Anterior cingulate cortex (tissue), 58 donors: ENCODE measurements around the gene TRIM39.
"Not testable (repeated sequence)": the region's sequence is repeated elsewhere in the genome, so short reads cannot be mapped to it uniquely, and the experiment has no call there.

ENCODE experiments used
- DNase-seq, 58 donors: peaks; one replicate each; lab custom pipeline; 2025; lab: John Stamatoyannopoulos, UW

The TRIM39 gene

DNA sequence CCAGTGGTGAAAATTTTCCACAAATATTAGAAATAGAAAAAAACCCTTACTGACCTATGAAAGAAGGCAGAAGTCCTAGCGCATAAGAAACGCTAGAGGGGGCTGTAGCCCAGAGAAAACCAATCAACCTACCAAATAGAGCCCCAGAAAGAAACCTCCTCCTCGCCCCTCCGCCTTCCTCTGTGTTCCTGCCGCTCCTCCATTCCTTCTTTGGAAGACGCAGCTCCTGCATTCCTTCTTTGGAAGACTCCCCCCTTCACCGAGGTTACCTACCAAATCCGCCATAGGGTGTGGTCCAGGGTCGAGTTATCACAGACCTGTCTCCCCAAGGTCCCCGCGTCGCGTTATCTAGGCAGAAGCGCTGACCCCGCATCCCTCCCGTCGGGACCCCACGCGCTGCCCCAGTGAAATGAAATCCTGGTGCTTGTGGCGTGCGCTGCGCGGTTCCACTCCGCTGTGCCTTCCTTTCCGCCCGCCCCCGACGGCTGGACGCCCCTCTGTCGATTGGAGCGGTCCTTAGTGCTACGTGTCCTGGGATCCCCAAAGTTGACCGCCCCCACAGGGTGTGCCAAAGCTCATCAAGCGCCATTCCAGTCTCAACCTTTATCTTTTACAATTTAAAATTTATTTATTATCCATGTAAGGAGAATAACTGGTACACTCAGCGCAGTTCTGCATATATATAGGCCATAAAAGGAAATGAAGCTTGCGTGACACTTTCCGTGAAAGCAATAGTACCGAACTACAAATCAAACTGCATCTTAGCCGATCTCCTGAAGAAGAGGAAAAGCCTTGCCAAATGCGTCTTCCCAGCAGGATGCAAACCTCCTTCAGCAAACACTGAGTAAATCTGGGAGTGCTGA, 31.2 kb downstream of the TRIM39 start:
- DNase-seq: peak in 52 of 58 donors; percentile 2 to 77 (median 40)

DNA sequence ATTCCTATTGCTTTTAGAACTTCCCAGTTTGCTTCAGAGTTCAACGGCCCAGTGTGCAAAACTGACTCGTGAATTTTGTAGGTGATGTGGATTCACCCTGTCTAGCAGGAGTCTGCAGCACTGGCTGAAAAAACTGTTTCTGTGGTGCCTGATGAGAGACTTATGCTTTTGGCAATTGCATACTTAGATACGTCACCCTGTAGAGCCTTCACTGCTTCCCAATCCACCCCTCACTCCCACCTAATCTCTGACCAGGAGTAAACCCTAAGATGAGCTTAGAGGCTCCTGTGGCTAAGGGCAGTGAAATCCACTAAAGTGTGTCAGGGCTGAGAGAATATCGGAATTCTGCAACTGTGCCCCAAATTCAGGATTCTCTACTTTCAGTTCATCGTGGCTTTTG, 32.5 kb downstream of the TRIM39 start:
- no peak for DNase-seq

DNA sequence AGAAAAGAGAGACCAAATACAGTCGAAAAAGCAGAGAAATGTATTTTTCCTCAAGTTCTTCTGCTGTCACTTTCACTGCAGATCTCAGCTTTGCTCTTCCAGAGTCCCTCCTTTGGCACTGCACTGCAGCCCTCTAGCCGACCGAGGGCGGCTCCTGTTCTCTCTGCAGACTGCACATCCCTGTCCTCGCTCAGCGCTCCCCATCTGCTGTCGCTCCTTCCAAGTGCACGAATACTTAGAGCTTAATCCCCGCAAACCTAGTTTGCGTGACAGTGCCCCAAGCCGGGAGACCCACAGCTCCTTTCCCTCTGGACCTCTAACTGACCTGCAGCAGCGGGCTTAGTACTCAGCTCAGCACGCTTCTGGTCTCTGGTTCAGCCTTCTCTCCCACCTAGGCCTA, 33.4 kb downstream of the TRIM39 start:
- DNase-seq: no peak

DNA sequence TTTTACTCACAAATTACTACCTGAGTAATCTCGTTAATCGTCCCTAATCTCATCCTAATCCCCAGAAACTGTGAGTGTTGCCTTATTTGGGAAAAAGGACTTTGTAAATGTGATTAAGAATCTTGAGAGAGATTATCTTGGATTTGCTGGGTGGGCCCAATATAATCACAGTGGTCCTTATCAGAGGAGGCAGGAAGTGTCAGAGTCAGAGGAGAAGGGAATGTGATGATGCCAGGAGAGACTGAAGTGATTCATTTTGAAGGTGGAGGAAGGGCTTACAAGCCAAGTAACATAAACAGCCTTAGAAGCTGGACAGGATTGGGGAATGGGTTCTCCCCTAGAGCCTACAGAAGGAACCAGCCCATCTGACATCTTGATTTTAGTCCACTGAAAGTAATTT, 34.9 kb downstream of the TRIM39 start:
- DNase-seq: no peak

DNA sequence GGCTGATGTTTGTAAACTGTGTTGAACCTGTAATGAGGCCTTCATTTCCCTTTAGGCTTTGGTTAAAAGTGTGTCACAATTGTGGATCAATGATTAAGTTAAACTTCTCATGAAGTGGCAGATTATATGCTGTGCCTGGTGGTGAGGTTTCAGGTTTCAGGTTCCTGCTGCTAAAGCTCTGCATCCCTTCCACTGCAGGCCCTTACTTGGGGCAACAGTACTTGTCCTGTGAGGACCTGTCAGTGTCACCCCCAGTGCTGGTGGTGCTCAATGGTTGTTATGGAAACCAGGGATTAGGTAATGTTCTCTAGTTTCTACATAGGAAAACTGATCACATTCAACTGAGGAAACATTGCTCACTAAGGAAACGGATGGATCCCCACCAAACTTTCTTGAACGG, 36.7 kb downstream of the TRIM39 start:
- no peak for DNase-seq

DNA sequence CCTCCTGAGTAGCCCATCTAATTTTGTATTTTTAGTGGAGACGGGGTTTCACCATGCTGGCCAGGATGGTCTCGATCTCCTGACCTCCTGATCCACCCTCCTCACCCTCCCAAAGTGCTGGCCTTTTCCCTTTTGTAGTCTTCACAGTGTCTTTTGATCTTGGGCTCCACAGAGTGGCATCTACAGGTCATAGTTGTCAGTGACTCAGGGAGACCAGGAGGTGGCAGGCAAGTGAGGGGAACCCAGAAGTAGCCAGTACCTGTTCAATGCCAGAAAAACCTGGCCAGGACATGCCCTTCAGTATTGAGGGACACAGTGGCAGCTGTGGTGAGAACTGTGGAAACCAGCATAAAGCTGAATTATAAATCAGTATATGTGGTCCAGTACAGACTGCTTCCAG, 37.9 kb downstream of the TRIM39 start:
- DNase-seq: no peak

DNA sequence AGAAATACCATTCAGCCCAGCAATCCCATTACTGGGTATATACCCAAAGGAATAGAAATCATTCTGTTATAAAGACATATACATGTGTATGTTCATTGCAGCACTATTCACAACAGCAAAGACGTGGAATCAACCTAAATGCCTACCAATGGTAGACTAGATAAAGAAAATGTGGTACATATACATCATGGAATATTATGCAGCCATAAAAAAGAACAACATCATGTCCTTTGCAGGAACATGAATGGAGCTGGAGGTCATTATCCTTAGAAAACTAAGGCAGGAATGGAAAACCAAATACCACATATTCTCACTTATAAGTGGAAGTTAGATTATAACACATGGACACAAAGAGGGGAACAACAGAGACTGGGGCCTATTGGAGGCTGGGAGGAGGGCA, 42.6 kb downstream of the TRIM39 start:
- DNase-seq: not testable (repeated sequence)

DNA sequence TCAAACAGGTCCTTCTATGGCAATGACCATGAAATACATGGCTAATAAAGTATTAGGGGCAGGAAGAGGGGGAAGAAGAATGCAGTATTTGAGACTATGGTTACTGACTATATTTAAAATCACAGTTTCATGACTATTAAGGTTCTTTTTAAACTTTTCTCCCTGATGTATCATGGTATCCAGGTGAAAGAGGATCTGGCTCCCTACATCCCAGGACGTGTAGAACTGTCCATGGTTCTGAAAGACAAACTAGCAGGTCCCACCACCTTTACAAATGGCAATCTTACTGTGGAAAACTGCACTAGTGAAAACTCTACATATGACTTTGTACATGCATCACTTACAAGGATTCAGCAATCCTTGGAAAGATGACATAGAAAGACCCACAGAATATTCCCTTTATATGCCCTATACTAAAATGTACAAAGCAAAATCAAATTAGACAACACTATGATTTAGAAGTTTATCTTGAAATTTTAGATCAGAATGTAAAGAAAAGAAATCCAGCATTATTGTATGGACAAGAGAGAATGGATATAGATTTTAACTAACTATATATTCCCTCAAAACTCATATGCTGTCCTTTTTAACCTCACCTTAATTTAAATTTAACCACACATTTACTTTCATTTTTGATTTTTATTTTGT, 51.7 kb downstream of the TRIM39 start:
- DNase-seq: no peak

DNA sequence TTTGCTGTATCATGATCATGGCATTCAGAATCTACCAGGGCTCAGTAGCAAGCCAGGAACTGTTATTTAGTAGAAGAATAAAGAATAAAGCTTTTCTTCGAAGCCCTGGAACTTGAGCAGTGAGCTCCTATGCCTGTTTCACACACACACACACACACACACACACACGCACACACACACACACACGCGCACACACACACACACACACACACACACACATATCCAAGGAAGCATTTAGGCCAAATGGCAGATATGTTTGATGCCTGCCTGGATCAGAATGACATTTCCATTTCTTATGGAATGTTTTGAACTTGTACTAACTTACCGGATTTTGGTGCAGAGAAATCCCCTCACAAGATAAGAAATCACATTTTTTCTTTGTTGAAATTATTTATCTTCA, 53.7 kb downstream of the TRIM39 start:
- no peak for DNase-seq

DNA sequence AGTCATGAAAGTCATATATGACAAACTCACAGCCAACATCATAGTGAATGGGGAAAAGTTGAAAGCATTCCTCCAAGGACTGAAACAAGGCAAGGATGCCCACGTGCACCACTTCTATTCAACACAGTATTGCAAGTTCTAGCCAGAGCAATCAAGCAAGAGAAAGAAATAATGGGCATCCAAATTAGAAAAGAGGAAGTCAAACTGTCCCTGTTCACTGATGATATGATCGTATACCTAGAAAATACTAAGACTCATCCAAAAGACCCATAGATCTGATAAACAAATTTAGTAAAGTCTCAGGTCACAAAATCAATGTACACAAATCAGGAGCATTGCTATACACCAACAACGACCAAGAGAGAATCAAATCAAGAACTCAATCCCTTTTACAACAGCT, 59.4 kb downstream of the TRIM39 start:
- DNase-seq: no peak

DNA sequence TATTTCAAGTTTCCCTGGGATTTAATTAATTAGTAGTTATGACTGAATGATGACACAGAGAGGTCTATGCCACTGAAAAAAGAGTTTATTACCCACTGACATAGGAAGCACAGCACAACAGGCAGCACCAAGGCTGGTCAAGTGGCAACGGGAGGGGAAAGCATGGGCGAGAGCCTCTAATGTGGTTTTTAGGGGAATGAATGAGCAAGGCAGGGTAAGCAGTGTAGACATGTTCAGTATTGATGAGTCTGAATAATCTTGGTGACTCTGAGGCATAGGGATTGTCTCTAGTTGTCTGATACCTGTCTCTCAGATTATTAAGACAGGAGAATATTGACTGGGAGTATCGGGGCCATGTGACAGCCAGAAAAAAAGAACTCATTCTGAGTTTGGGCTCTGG, 64.5 kb downstream of the TRIM39 start:
- DNase-seq: no peak
